ENCODE data around the gene ST8SIA4. TPM values are rescaled to one million over a fixed set of nuclear protein-coding genes. Genes with fewer than 3 reads are reported as not detected.

The ST8SIA4 gene
- total RNA-seq, 1 experiment from 2014 or later = 0.41 TPM

DNA sequence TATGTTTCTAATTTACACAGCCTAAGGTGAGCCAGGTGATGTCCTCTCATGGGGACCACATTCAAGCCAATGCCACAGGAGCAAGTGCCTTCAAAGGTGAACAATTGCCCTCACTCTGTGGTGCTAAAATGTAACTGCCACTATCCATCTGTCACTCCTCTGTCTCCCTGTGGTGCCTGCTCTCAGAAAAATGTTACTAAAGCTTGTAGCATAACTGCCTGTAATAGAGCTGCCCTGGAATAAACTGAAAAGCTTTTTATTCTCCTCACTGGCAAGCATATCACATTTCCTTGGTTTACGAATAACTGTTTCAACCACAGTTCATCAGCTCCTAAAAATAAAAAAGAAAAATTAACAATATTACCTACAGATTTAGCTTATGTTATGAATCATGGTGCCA is 142.4 kb downstream of the ST8SIA4 start:
- Histone ChIP-seq H3K27ac (ENCODE audit: low read length) (no peak overlapping the region), H3K4me1 (ENCODE audit: control insufficient read depth, insufficient read depth, low read length) (no peaks in the 10 kb centered on the region), H3K36me3 (ENCODE audit: control insufficient read depth, insufficient read depth, low read length) (no peaks in the 10 kb centered on the region), H3K4me3 (ENCODE audit: low read depth in 2 of 2, low read length in 2 of 2) (no peak overlapping the region), H3K9me3 (ENCODE audit: control insufficient read depth, insufficient read depth, low read depth, low read length) (no peaks in the 10 kb centered on the region), H3K27me3 (ENCODE audit: control insufficient read depth, insufficient read depth, low read length) (no peaks in the 10 kb centered on the region)
- TF ChIP-seq TCF7L2 (IDR thresholded peaks at IDR 0.05; ENCODE audit: low read depth, low read length) (no peak), POLR2AphosphoS5 (IDR thresholded peaks at IDR 0.05; ENCODE audit: low read depth, low read length) (no peak), SIN3A (IDR thresholded peaks at IDR 0.05; ENCODE audit: borderline replicate concordance, insufficient read depth, low read depth, low read length) (no peak)
- TF ChIP-seq, protein P1, sequence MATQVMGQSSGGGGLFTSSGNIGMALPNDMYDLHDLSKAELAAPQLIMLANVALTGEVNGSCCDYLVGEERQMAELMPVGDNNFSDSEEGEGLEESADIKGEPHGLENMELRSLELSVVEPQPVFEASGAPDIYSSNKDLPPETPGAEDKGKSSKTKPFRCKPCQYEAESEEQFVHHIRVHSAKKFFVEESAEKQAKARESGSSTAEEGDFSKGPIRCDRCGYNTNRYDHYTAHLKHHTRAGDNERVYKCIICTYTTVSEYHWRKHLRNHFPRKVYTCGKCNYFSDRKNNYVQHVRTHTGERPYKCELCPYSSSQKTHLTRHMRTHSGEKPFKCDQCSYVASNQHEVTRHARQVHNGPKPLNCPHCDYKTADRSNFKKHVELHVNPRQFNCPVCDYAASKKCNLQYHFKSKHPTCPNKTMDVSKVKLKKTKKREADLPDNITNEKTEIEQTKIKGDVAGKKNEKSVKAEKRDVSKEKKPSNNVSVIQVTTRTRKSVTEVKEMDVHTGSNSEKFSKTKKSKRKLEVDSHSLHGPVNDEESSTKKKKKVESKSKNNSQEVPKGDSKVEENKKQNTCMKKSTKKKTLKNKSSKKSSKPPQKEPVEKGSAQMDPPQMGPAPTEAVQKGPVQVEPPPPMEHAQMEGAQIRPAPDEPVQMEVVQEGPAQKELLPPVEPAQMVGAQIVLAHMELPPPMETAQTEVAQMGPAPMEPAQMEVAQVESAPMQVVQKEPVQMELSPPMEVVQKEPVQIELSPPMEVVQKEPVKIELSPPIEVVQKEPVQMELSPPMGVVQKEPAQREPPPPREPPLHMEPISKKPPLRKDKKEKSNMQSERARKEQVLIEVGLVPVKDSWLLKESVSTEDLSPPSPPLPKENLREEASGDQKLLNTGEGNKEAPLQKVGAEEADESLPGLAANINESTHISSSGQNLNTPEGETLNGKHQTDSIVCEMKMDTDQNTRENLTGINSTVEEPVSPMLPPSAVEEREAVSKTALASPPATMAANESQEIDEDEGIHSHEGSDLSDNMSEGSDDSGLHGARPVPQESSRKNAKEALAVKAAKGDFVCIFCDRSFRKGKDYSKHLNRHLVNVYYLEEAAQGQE (IDR thresholded peaks at IDR 0.05; ENCODE audit: insufficient read depth in 1 of 2, low read depth in 2 of 2, low read length in 1 of 2) = no peak
- TF ChIP-seq, protein P2, sequence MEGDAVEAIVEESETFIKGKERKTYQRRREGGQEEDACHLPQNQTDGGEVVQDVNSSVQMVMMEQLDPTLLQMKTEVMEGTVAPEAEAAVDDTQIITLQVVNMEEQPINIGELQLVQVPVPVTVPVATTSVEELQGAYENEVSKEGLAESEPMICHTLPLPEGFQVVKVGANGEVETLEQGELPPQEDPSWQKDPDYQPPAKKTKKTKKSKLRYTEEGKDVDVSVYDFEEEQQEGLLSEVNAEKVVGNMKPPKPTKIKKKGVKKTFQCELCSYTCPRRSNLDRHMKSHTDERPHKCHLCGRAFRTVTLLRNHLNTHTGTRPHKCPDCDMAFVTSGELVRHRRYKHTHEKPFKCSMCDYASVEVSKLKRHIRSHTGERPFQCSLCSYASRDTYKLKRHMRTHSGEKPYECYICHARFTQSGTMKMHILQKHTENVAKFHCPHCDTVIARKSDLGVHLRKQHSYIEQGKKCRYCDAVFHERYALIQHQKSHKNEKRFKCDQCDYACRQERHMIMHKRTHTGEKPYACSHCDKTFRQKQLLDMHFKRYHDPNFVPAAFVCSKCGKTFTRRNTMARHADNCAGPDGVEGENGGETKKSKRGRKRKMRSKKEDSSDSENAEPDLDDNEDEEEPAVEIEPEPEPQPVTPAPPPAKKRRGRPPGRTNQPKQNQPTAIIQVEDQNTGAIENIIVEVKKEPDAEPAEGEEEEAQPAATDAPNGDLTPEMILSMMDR (IDR thresholded peaks at IDR 0.05) = no peak
- intact Hi-C loops (cut with micrococcal nuclease; ENCODE audit: unreplicated experiment) = no loop called here
- BruUV-seq (replicated peaks) = no TSS peak
- CTCF ChIA-PET = no interaction called here
- ATAC-seq (no peak), DNase-seq (ENCODE audit: low read depth, low spot score) (no peak)
- POLR2A ChIA-PET = no interaction called here
- in situ Hi-C loops (cut with HindIII; ENCODE audit: low pct_unique_long_range_greater_than_20kb, low sequenced_read_pairs) = no loop called here

DNA sequence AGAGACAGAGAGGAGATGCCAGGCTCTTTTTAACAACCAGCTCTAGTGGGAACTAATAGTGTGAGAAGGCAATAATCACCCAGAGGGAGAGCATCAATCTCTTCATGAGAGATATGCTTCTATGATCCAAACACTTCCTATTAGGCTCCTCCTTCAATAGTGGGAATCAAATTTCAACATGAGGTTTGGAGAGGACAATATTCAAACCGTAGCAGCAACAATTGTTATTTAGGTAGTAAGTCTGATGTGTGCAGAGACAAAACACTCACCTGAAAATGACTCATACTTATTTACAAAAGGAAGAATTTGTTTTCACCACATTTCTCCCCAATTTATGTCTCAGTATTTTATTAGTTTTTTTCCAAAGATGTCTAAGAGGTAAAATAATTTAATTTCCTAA is 144.3 kb downstream of the ST8SIA4 start:
- no TSS peak for BruUV-seq (replicated peaks)
- ChIA-PET CTCF (no interaction called here), POLR2A (no interaction called here)
- ATAC-seq = no peak
- no peaks in the 10 kb centered on the region for H3K9me3 ChIP-seq (ENCODE audit: control insufficient read depth, insufficient read depth, low read depth, low read length)
- intact Hi-C loops (cut with micrococcal nuclease; ENCODE audit: unreplicated experiment) = no loop called here
- no peak overlapping the region for H3K27ac ChIP-seq (ENCODE audit: low read length)
- no peak for TF ChIP-seq POLR2AphosphoS5 (IDR thresholded peaks at IDR 0.05; ENCODE audit: low read depth, low read length)
- no peak for TF ChIP-seq TCF7L2 (IDR thresholded peaks at IDR 0.05; ENCODE audit: low read depth, low read length)
- no peak for TF ChIP-seq SIN3A (IDR thresholded peaks at IDR 0.05; ENCODE audit: borderline replicate concordance, insufficient read depth, low read depth, low read length)
- TF ChIP-seq, protein P1 (IDR thresholded peaks at IDR 0.05; ENCODE audit: insufficient read depth in 1 of 2, low read depth in 2 of 2, low read length in 1 of 2) = no peak
- TF ChIP-seq, protein P2 (IDR thresholded peaks at IDR 0.05) = no peak
- no peaks in the 10 kb centered on the region for H3K27me3 ChIP-seq (ENCODE audit: control insufficient read depth, insufficient read depth, low read length)
- no peaks in the 10 kb centered on the region for H3K4me1 ChIP-seq (ENCODE audit: control insufficient read depth, insufficient read depth, low read length)
- H3K4me3 ChIP-seq (ENCODE audit: low read depth in 2 of 2, low read length in 2 of 2) = no peak overlapping the region
- in situ Hi-C loops (cut with HindIII; ENCODE audit: low pct_unique_long_range_greater_than_20kb, low sequenced_read_pairs) = no loop called here
- DNase-seq (ENCODE audit: low read depth, low spot score) = no peak
- no peaks in the 10 kb centered on the region for H3K36me3 ChIP-seq (ENCODE audit: control insufficient read depth, insufficient read depth, low read length)

All from Panc1 (cell line).